Neural crest cell (in vitro differentiated cells): ENCODE data around the gene CALHM4. TPM values are rescaled to one million over a fixed set of nuclear protein-coding genes. Genes with fewer than 3 reads are reported as not detected.
"Not testable (repeated sequence)": the region's sequence is repeated elsewhere in the genome, so short reads cannot be mapped to it uniquely, and the experiment has no call there.

Source experiments
- DNase-seq: peaks from one replicate; pipeline ENCODE4 v3.0.0; 2021; ENCODE audit warnings: low read depth, mixed read lengths, low spot score
- H3K27ac Mint-ChIP-seq: one replicate; pipeline ENCODE4 v1.8.0; 2021; ENCODE audit warnings: mild to moderate bottlenecking, mixed read lengths; ENCODE audit not compliant: unreplicated experiment
- H3K27me3 Mint-ChIP-seq: 2 replicates; pipeline ENCODE4 v1.8.0; 2021; ENCODE audit warnings: low read depth, mild to moderate bottlenecking, mixed read lengths
- H3K36me3 Mint-ChIP-seq: 2 replicates; pipeline ENCODE4 v1.8.0; 2021; ENCODE audit warnings: low read depth, mild to moderate bottlenecking, mixed read lengths
- H3K4me1 Mint-ChIP-seq: 2 replicates; pipeline ENCODE4 v1.8.0; 2021; ENCODE audit warnings: mixed read lengths
- H3K4me3 Mint-ChIP-seq: one replicate; pipeline ENCODE4 v1.8.0; 2021; ENCODE audit warnings: mild to moderate bottlenecking, mixed read lengths
- H3K9me3 Mint-ChIP-seq: 2 replicates; pipeline ENCODE4 v1.8.0; 2021; ENCODE audit warnings: mixed read lengths
- CTCF ChIP-seq: fragments of 200-600 bp; sonication (generic); conservative IDR thresholded peaks from 2 replicates; pipeline ENCODE4 v1.5.0; 2021; ENCODE audit warnings: antibody characterized with exemption, mild to moderate bottlenecking
- total RNA-seq: library from RNA; stranded (reverse); gene quantifications from 2 replicates; pipeline ENCODE4 v1.2.1, GENCODE V29; 2021

The CALHM4 gene
- total RNA-seq, 1 donor from 2014 or later = not detected

- Mint-ChIP-seq H3K36me3 (peaks cover 17% of the 10 kb centered on the region), H3K9me3 (no peaks in the 10 kb centered on the region), H3K4me1 (no peaks in the 10 kb centered on the region), H3K4me3 (no peak overlapping the region), H3K27me3 (no peaks in the 10 kb centered on the region), H3K27ac (no peak overlapping the region)
- DNase-seq = no peak
- TF ChIP-seq CTCF = no peak
Measured at GRCh38 chr6:116595247-116595646, 41.7 kb downstream of the CALHM4 start.

- no peaks in the 10 kb centered on the region for H3K27me3 Mint-ChIP-seq
- H3K36me3 Mint-ChIP-seq = peaks cover 14% of the 10 kb centered on the region
- no peaks in the 10 kb centered on the region for H3K4me1 Mint-ChIP-seq
- H3K9me3 Mint-ChIP-seq = no peaks in the 10 kb centered on the region
- no peak overlapping the region for H3K4me3 Mint-ChIP-seq
- no peak for DNase-seq
- TF ChIP-seq CTCF = no peak
- H3K27ac Mint-ChIP-seq = no peak overlapping the region
Measured at GRCh38 chr6:116596815-116597214, 43.3 kb downstream of the CALHM4 start.

GRCh38 chr6:116603916-116604315, 50.4 kb downstream of the CALHM4 start:
- H3K27me3 Mint-ChIP-seq, H3K9me3 Mint-ChIP-seq, DNase-seq, H3K4me1 Mint-ChIP-seq, H3K36me3 Mint-ChIP-seq, H3K27ac Mint-ChIP-seq, H3K4me3 Mint-ChIP-seq: not testable (repeated sequence)

GRCh38 chr6:116604868-116605267, 51.3 kb downstream of the CALHM4 start:
- H3K9me3 Mint-ChIP-seq, H3K4me3 Mint-ChIP-seq, H3K4me1 Mint-ChIP-seq: not testable (repeated sequence)

GRCh38 chr6:116605935-116606334, 52.4 kb downstream of the CALHM4 start:
- H3K36me3 Mint-ChIP-seq = peaks cover 10% of the 10 kb centered on the region

More at GRCh38 chr6:116604868-116605267, 51.3 kb downstream of the CALHM4 start:
- H3K36me3 Mint-ChIP-seq, H3K27me3 Mint-ChIP-seq, DNase-seq, H3K27ac Mint-ChIP-seq: not testable (repeated sequence)

More at GRCh38 chr6:116605935-116606334, 52.4 kb downstream of the CALHM4 start:
- H3K27ac Mint-ChIP-seq = no peak overlapping the region
- no peak overlapping the region for H3K4me3 Mint-ChIP-seq
- peaks cover under 1% of the 10 kb centered on the region for H3K27me3 Mint-ChIP-seq
- peaks cover 6% of the 10 kb centered on the region for H3K4me1 Mint-ChIP-seq
- H3K9me3 Mint-ChIP-seq = peaks cover 9% of the 10 kb centered on the region
- DNase-seq = no peak
- TF ChIP-seq CTCF = no peak

Other genes starting within 250 kb of the CALHM4 start
- 21.0 and 23.5 TPM in 2 replicates for gene DSE, start 182.8 kb upstream of the CALHM4 start, total RNA-seq
- gene CALHM6, start 92.4 kb upstream of the CALHM4 start, total RNA-seq = 1.3 and 4.6 TPM in 2 replicates
- 0.33 and 0.45 TPM in 2 replicates for gene CALHM5, start 42.1 kb upstream of the CALHM4 start, total RNA-seq
- gene TRAPPC3L, start 8.1 kb upstream of the CALHM4 start, total RNA-seq = not detected in 2 replicates
- gene RWDD1, start 17.8 kb downstream of the CALHM4 start, total RNA-seq = 49.6 and 49.9 TPM in 2 replicates
- gene RSPH4A, start 62.7 kb downstream of the CALHM4 start, total RNA-seq = 2.2 and 2.4 TPM in 2 replicates
- 14.0 and 14.9 TPM in 2 replicates for gene ZUP1, start 115.0 kb downstream of the CALHM4 start, total RNA-seq
- gene KPNA5, start 127.5 kb downstream of the CALHM4 start, total RNA-seq = 10.8 and 13.3 TPM in 2 replicates
- gene FAM162B, start 212.0 kb downstream of the CALHM4 start, total RNA-seq = 1.9 and 2.5 TPM in 2 replicates